H9 (cell line): ENCODE measurements around the gene BCL6. TPM values are rescaled to one million over a fixed set of nuclear protein-coding genes. Genes with fewer than 3 reads are reported as not detected.
A peak's percentile ranks its signal among the peaks of the same experiment; 100 is the strongest.

Experiments used
- DNase-seq: peaks from one replicate; pipeline ENCODE4 v3.0.0-alpha.2; 2017
- H2AFZ ChIP-seq: one replicate; pipeline ENCODE4 v1.6.1; 2013; ENCODE audit warnings: mild to moderate bottlenecking, low read length, control low read depth, moderate library complexity
- H2AK5ac ChIP-seq: 2 replicates; pipeline ENCODE4 v1.6.1; 2013; ENCODE audit warnings: low read length, control low read depth, mixed read lengths; ENCODE audit not compliant: insufficient read length
- H2BK120ac ChIP-seq: one replicate; pipeline ENCODE4 v1.6.1; 2013; ENCODE audit warnings: low read depth, mild to moderate bottlenecking, low read length, control low read depth, inconsistent platforms; ENCODE audit not compliant: poor library complexity, severe bottlenecking
- H2BK12ac ChIP-seq: 2 replicates; pipeline ENCODE4 v1.6.1; 2013; ENCODE audit warnings: low read length, control low read depth, mixed read lengths, low read depth; ENCODE audit not compliant: insufficient read length
- H2BK15ac ChIP-seq: 2 replicates; pipeline ENCODE4 v1.6.1; 2013; ENCODE audit warnings: low read depth, low read length, control low read depth
- H2BK20ac ChIP-seq: one replicate; pipeline ENCODE4 v1.6.1; 2013; ENCODE audit warnings: low read depth, mild to moderate bottlenecking, low read length, control low read depth, inconsistent platforms; ENCODE audit not compliant: poor library complexity, severe bottlenecking
- H2BK5ac ChIP-seq: 2 replicates; pipeline ENCODE4 v1.6.1; 2013; ENCODE audit warnings: low read length, control low read depth, mixed read lengths; ENCODE audit not compliant: insufficient read length
- H3K14ac ChIP-seq: 2 replicates; pipeline ENCODE4 v1.6.1; 2013; ENCODE audit warnings: low read length, control low read depth; ENCODE audit not compliant: insufficient read depth
- H3K18ac ChIP-seq: 2 replicates; pipeline ENCODE4 v1.6.1; 2013; ENCODE audit warnings: low read depth, mild to moderate bottlenecking, mixed read lengths, low read length, control low read depth; ENCODE audit not compliant: insufficient read length
- H3K23ac ChIP-seq: 2 replicates; pipeline ENCODE4 v1.6.1; 2013; ENCODE audit warnings: low read length, control low read depth, mixed read lengths, low read depth; ENCODE audit not compliant: insufficient read length
- H3K23me2 ChIP-seq: 2 replicates; pipeline ENCODE4 v1.6.1; 2013; ENCODE audit warnings: low read depth, mild to moderate bottlenecking, mixed read lengths, low read length, control low read depth; ENCODE audit not compliant: insufficient read length, poor library complexity, severe bottlenecking
- H3K27ac ChIP-seq: 2 replicates; pipeline ENCODE4 v1.5.1; 2013; ENCODE audit warnings: low read length, control low read depth, mixed read lengths, low read depth; ENCODE audit not compliant: insufficient read length
- H3K27me3 ChIP-seq: 2 replicates; pipeline ENCODE4 v1.6.1; 2013; ENCODE audit warnings: low read length, control low read depth, inconsistent platforms; ENCODE audit not compliant: insufficient read depth
- H3K4ac ChIP-seq: 2 replicates; pipeline ENCODE4 v1.6.1; 2013; ENCODE audit warnings: low read depth, mild to moderate bottlenecking, control low read depth, inconsistent platforms, low read length, moderate library complexity
- H3K4me1 ChIP-seq: 2 replicates; pipeline ENCODE4 v1.6.1; 2013; ENCODE audit warnings: low read length, control low read depth, inconsistent platforms; ENCODE audit not compliant: insufficient read depth
- H3K4me2 ChIP-seq: 2 replicates; pipeline ENCODE4 v1.6.1; 2013; ENCODE audit warnings: low read length, control low read depth, mixed read lengths; ENCODE audit not compliant: insufficient read length, insufficient read depth
- H3K56ac ChIP-seq: 2 replicates; pipeline ENCODE4 v1.6.1; 2013; ENCODE audit warnings: low read depth, mild to moderate bottlenecking, mixed read lengths, low read length, control low read depth; ENCODE audit not compliant: insufficient read length
- H3K79me1 ChIP-seq: 2 replicates; pipeline ENCODE4 v1.6.1; 2013; ENCODE audit warnings: low read depth, mild to moderate bottlenecking, moderate library complexity, low read length, control low read depth, inconsistent platforms; ENCODE audit not compliant: insufficient read depth, poor library complexity, severe bottlenecking
- H3K79me2 ChIP-seq: 2 replicates; pipeline ENCODE4 v1.6.1; 2013; ENCODE audit warnings: low read length, control low read depth, inconsistent platforms; ENCODE audit not compliant: insufficient read depth
- H3K9ac ChIP-seq: 2 replicates; pipeline ENCODE4 v1.6.1; 2013; ENCODE audit warnings: low read length, control low read depth, mixed read lengths; ENCODE audit not compliant: insufficient read length; ENCODE audit errors: extremely low read depth
- H3K9me3 ChIP-seq: one replicate; pipeline ENCODE4 v1.6.1; 2013; ENCODE audit warnings: low read depth, low read length, inconsistent platforms; ENCODE audit not compliant: control insufficient read depth
- H3T11ph ChIP-seq: one replicate; pipeline ENCODE4 v1.6.1; 2013; ENCODE audit warnings: mild to moderate bottlenecking, low read length, control low read depth, inconsistent platforms
- H4K20me1 ChIP-seq: one replicate; pipeline ENCODE4 v1.6.1; 2013; ENCODE audit not compliant: control insufficient read depth, insufficient read length, insufficient read depth
- H4K5ac ChIP-seq: 2 replicates; pipeline ENCODE4 v1.6.1; 2013; ENCODE audit warnings: low read depth, mild to moderate bottlenecking, mixed read lengths, low read length, control low read depth; ENCODE audit not compliant: insufficient read length
- H4K8ac ChIP-seq: replicated peaks from 2 replicates; pipeline ENCODE4 v1.6.1; 2013; ENCODE audit warnings: low read length, control low read depth, mixed read lengths, low read depth; ENCODE audit not compliant: insufficient read length
- H4K91ac ChIP-seq: 2 replicates; pipeline ENCODE4 v1.6.1; 2013; ENCODE audit warnings: low read depth, mild to moderate bottlenecking, moderate library complexity, mixed read lengths, low read length, control low read depth; ENCODE audit not compliant: insufficient read length
- H3K27ac Mint-ChIP-seq, 3 experiments: 2 replicates in 2 of 3; 3 replicates in 1 of 3; pipeline ENCODE4 v1.8.0; 2020 to 2021; ENCODE audit warnings: mixed read lengths in 3 of 3, mild to moderate bottlenecking in 1 of 3, moderate library complexity in 1 of 3
- H3K27me3 Mint-ChIP-seq: 2 replicates; pipeline ENCODE4 v1.8.0; 2021; ENCODE audit warnings: low read depth, mild to moderate bottlenecking, moderate library complexity, mixed read lengths
- H3K36me3 Mint-ChIP-seq, 3 experiments: 2 replicates in 2 of 3; 3 replicates in 1 of 3; pipeline ENCODE4 v1.8.0; 2020 to 2021; ENCODE audit warnings: low read depth in 3 of 3, mixed read lengths in 3 of 3; ENCODE audit not compliant: insufficient read depth in 1 of 3
- H3K4me1 Mint-ChIP-seq, 2 experiments: 2 replicates each; pipeline ENCODE4 v1.8.0; 2020; ENCODE audit warnings: mixed read lengths in 2 of 2
- H3K4me3 Mint-ChIP-seq, 2 experiments: 2 replicates in 1 of 2; 3 replicates in 1 of 2; pipeline ENCODE4 v1.8.0; 2020 to 2021; ENCODE audit warnings: mild to moderate bottlenecking in 2 of 2, mixed read lengths in 2 of 2, moderate library complexity in 1 of 2
- H3K9me3 Mint-ChIP-seq, 2 experiments: 2 replicates in 1 of 2; 3 replicates in 1 of 2; pipeline ENCODE4 v1.8.0; 2020; ENCODE audit warnings: mild to moderate bottlenecking in 2 of 2, mixed read lengths in 2 of 2, moderate library complexity in 1 of 2
- CTCF ChIP-seq: fragments of 200-600 bp; sonication (generic); conservative IDR thresholded peaks from 3 replicates; pipeline ENCODE4 v1.8.0; 2021; ENCODE audit warnings: antibody characterized with exemption, mild to moderate bottlenecking
- WGBS: extraction: QIAGEN DNeasy Blood & Tissue Kit; methylation state at CpG from one replicate; pipeline ENCODE4 v1.1.7; 2013; ENCODE audit warnings: missing lambda C conversion rate, low lambda C conversion rate, mixed read lengths; ENCODE audit not compliant: insufficient read length; ENCODE audit errors: extremely low coverage; 5-methylcytosine and 5-hydroxymethylcytosine counted together
- total RNA-seq: library from RNA; stranded (reverse); gene quantifications from 2 replicates; pipeline ENCODE4 v1.2.1, GENCODE V29; 2021

The BCL6 gene
- total RNA-seq, 1 experiment from 2014 or later = 3.4 TPM

- no peak within 1 kb of the TSS for H3K9ac ChIP-seq
- H2AK5ac ChIP-seq = no peak within 1 kb of the TSS
- no peaks in the 10 kb centered on the region for H4K20me1 ChIP-seq
- Mint-ChIP-seq H3K36me3 (no peaks in the 10 kb centered on the region), H3K27ac (no peak within 1 kb of the TSS), H3K9me3 (no peaks in the 10 kb centered on the region; a peak in 1 of 5 replicates), H3K4me1 (no peaks in the 10 kb centered on the region), H3K4me3 (no peak within 1 kb of the TSS), H3K27me3 (no peaks in the 10 kb centered on the region; the same call in 1 of the 2 replicates)
- H2BK5ac ChIP-seq = peak within 1 kb of the TSS; percentile 18
- DNase-seq = no peak
- H4K8ac ChIP-seq = no peak within 1 kb of the TSS
- H3K27me3 ChIP-seq = no peaks in the 10 kb centered on the region
- H3K79me2 ChIP-seq = no peaks in the 10 kb centered on the region
- no peak within 1 kb of the TSS for H3K27ac ChIP-seq
- no peak within 1 kb of the TSS for H3K23ac ChIP-seq
- no peaks in the 10 kb centered on the region for H3K79me1 ChIP-seq
- H3K4ac ChIP-seq = no peak within 1 kb of the TSS
- no peak within 1 kb of the TSS for H4K5ac ChIP-seq
- no peak for TF ChIP-seq CTCF
- H3K9me3 ChIP-seq = no peaks in the 10 kb centered on the region
- no peak within 1 kb of the TSS for H2BK12ac ChIP-seq
- H2BK120ac ChIP-seq = no peak within 1 kb of the TSS
- no peak within 1 kb of the TSS for H2BK15ac ChIP-seq
- no peaks in the 10 kb centered on the region for H3K23me2 ChIP-seq
- H4K91ac ChIP-seq = no peak within 1 kb of the TSS
- peak within 1 kb of the TSS; percentile 48 for H3K18ac ChIP-seq
- H2BK20ac ChIP-seq = no peak within 1 kb of the TSS
- no peak within 1 kb of the TSS for H3K4me2 ChIP-seq
- no peak within 1 kb of the TSS for H3T11ph ChIP-seq
- H3K56ac ChIP-seq = peak within 1 kb of the TSS; percentile 94
- H3K4me1 ChIP-seq = no peaks in the 10 kb centered on the region
- peak within 1 kb of the TSS; percentile 13; the same call in 1 of the 2 replicates for H3K14ac ChIP-seq
- WGBS = no CpG with 5 or more reads among the region's 4 CpGs
- no peak within 1 kb of the TSS for H2AFZ ChIP-seq
These were observed 42.7 kb downstream of the BCL6 start, which contains the start of gene RTP2 for GRCh38 chr3:187702507-187703033. Gene RTP2, minus strand, starts transcription at chr3:187702557. Its CDS starts 429 bp downstream, at chr3:187702128.
